Islet precursor cell (in vitro differentiated cells): ENCODE results near the gene DDTL.
"Not testable (repeated sequence)": the region's sequence is repeated elsewhere in the genome, so short reads cannot be mapped to it uniquely, and the experiment has no call there.

Experiments used
- DNase-seq: peaks from one replicate; pipeline ENCODE4 v3.0.0-alpha.2; 2018

Gene DDTL

DNA sequence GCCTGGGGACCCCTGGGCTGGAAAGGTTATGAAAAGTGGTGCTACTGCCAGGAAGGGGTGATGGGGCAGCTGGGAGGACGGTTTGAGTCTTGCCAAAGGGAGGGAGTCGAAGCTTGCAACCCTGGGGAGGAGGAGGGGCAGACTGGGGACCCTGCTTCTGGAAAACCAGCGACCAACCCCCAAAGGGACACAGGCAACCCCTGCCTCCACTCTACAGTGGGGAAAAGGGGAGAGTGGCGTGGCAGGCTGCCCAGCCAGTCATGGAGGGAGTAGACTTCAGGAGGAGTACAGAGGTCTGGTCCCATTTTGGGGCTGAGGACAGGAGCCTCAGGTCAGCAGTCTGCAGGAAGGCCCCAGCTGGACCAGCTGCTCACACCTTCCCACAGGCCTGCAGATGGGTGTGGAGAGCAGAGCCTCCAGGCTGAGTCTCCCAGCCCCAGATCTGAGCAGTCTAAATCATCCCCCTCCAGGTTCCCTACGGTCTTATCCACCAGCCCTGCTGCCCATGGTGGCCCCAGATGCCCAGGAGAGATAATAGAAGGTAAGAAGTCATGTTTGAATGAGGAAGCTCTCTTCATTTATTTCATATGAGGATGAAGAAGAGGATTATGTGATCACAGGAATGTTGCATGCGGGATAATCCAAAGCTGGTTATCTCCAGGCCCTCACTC is 4.3 kb downstream of the DDTL start:
- no peak for DNase-seq

DNA sequence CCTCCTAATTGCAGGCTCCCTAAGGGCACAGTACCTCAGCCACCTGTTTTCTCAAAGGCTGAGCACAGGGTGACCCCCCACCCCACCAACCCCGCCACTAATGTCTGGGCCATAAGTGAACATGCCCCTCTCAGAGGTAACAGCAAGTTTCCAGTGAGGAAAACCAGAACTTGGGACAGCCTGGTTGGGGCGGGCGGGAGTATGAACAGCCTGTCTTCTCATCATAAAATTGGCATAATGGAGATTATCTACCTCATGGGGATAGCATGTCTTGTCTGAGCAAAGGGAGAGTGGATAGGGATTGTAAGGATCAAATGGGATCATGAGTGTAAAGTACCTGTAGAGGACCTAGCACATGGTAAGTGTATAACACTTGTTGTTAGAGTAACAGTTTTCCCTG is 5.2 kb downstream of the DDTL start:
- DNase-seq: not testable (repeated sequence)

GRCh38 chr22:23974345-23974744 is 7.7 kb downstream of the DDTL start, which contains the start of gene DDT:
TSS of gene DDT (minus strand) at chr22:23974441. CDS start at chr22:23974414, 27 bp downstream.
- not testable (repeated sequence) for DNase-seq

GRCh38 chr22:23974836-23975352 is 8.2 kb downstream of the DDTL start:
- DNase-seq: not testable (repeated sequence)

DNA sequence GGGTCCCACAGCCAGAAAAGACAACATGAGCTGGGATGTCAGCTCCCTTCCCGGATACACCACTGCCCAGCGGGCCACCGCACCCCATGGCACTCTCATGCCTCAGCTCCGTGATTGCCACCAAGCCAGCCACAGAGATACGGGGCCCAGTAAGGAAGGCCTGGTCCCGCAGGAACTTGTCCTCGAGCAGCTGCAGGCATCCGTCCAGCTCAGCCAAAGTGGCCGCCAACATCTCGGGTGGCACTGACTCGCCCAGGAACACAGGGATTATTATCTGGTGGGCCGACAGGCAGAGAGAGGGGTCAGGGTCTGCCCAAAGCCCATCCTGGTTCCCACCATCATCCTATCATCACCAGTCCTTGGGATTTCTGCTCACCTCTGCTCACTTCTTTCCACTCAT is 10.6 kb downstream of the DDTL start:
- DNase-seq: not testable (repeated sequence)

DNA sequence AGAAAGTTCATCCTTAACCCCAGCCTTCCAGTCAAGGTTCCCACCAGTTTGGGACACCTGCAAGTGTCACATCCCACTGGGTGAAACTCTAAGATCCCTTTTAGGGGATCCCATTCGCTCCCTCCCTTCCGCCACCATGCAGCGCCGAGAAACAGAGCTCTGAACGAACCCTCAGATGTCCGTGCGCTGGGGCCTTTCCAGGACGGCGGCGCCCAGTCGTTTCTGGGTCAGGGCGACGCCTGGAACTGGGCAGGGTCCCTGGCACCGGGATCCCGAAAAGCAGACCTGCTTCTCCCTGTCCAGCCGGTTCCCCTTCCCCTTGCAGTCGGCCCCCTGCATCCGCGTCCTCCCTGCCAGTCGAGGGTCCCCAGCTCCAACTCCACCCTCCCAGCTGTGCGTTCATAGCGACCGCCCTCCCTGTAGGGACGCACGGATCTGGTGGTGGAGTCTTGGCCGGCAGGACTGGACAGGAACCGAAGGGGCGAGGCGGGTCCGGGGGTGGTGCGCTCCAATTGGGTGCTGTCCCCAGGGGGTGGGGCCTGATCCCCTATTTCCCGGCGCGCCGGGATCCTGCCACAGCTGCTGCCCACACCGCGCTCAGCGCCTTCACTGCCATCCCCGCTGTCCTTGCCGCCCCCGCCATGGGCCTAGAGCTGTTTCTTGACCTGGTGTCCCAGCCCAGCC is 13.0 kb downstream of the DDTL start, which contains the start of gene GSTT2:
Gene GSTT2 (plus strand): TSS at position 578 of the 684 bp plus-strand sequence.
- not testable (repeated sequence) for DNase-seq

DNA sequence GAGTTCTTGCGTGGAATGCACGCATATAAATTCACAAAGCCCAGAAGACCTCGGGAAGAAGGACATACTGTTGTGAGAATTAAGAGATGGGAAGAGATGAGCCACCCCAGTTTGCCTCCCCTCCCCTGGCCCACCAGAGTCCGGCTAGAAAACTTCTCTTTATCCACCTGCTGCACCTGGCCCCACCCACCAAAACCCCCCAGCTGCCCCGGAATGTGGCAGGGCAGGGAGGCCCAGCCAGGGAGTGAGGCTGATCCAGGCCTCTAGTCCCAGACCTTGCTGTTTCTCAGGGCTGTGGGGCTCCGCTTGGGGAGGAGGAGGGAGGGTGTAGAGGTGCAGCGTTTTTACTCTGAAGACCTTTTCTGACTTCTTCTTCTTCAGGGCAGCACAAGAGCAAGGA is 13.9 kb downstream of the DDTL start:
- DNase-seq: not testable (repeated sequence)

DNA sequence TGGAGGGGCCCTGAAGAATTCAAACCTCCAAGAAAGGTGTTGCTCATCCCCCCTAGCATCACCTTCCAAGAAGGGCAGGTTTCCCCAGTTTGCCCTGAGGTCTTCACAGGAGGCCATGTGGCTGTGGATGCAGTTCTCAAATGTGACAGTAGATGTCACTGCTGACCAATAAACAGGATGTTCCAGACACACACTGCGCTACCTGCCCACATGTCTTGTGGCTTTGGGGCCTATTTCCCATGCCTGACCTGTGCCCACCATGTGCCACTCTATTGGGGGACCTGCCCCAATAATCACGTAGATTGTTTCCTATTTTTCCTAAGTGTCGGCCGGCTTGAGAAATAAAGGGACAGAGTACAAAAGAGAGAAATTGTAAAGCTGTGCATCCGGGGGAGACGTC is 17.7 kb downstream of the DDTL start:
- DNase-seq: no peak

GRCh38 chr22:23986089-23986488 is 19.4 kb downstream of the DDTL start:
- DNase-seq: not testable (repeated sequence)

DNA sequence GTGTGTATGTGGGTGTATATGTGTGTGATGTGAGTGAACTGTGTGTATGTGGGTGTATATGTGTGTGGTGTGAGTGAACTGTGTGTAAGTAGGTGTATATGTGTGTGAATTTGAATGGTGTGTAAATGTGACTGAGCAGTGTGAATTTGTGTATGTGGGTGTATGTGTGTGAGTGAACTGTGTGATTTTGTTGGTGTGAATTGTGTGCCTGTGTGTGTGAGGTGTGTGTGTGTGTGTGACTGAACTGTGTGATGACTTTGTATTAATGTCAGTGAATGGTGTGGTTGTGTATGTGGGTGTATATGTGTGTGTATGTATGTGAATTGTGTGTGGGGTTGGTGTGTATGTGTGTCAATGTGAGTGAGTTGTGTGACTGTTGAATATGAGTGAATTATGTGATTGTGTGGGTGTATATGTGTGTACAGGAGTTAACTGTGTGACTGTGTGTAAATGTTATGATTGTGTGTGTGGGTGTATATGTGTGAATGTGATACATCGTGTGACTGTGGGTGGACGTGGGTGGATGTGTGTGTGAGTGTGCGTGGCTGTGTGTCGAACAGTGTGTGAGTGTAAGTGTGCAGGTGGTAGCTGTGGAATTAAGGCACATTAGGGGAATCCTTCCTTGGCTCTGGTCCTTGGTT is 20.0 kb downstream of the DDTL start:
- DNase-seq: not testable (repeated sequence)

DNA sequence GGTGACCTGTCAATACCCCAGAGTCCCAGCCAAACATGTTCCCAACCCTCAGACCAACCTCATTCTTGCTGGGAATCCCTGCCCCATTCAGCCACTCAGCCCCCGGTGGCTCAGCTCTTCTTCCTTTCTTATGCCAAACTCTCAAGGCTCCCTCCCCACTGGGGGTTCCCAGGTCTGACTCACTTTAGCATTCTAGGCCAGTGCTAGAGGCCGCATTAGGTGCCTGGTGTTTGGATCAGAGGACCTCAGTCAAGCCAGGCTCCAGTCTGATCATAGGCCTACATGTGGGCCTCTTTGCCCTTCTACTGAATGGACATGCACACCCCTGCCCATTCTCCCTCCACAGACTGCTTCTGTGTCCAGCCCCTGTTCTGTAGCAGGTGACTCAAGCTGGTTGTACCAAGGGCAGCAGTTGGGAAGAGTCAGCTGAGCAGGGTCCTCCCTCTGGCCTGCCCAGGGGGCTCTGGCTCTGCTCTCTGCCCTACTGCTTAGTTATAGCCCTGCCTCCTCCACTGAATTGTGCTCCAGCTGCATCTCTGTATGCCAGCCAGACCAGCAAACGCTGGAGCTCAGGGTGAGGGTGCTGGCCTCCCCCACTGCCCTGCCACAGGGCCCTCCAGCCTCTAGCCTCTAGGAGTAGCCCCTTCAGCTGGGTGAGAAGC is 23.0 kb downstream of the DDTL start:
- DNase-seq: not testable (repeated sequence)

GRCh38 chr22:23993080-23993479 is 26.4 kb downstream of the DDTL start:
- DNase-seq: not testable (repeated sequence)

DNA sequence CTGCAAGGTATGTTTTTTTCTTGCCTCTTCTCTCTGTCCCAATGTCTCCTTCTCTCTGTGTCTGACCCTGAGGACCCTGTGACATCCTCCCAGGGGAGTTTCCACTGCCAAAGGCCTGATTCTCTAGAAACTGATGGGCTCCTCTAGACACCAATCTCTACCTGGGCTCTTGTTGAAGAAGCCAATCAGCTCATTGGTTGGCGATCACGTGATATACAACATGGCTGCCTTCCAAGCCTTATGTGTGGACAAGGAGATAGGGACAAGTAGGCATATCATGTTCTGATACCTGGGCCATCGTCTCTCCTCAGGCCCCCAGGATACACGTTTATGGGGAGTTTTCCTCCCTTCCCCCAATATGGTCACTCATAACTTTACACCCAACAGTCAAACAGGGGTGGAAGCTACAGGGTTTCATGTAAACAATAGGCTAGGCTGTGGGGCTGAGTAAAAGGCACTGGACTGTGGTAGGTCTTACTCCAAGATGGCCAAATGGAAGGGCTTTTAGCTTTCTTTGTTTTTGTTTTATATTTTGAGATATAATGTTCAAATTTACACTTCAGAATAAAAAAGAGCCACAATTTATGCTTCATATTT is 27.0 kb downstream of the DDTL start:
- DNase-seq: not testable (repeated sequence)

GRCh38 chr22:23997092-23997491 is 30.4 kb downstream of the DDTL start:
- DNase-seq: no peak

DNA sequence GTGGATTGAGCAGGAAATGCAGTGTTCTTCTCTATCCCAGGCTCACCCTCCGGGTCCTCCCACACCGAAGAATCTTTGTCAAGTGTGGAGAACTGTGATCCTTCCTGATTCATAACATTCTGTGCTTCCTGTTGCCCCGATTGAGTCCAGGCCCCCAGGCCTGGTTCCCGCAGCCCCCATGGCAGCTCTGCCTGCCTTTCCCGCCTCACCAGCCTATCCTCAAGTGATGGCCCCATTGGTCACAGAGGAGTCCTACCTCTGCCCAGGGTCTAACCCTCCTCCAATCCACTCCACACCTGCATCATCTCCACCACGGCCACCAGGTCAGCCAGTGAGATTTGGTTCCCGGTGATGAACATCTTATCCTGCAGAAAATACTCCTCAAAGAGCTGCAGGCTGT is 33.1 kb downstream of the DDTL start:
- not testable (repeated sequence) for DNase-seq

- DNase-seq: no peak
These were observed 34.6 kb downstream of the DDTL start for GRCh38 chr22:24001314-24001713.

DNA sequence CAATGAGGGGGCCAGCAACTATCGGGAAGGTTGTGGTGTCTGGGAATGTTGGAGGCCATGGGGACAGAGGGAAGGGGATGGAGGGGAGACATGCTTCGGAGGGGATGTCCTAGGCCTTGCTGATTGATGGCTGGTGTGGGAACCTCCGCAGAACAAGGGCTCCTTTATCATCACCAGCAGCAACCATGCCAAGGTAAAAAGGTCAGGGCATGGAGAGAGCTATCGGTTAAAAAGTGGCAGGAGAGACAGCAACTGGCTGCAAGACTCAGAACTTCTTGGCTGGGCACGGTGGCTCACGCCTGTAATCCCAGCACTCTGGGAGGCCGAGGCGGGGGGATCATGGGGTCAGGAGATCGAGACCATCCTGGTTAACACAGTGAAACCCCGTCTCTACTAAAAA is 35.6 kb downstream of the DDTL start:
- no peak for DNase-seq

GRCh38 chr22:24002851-24003250 is 36.2 kb downstream of the DDTL start:
- no peak for DNase-seq

DNA sequence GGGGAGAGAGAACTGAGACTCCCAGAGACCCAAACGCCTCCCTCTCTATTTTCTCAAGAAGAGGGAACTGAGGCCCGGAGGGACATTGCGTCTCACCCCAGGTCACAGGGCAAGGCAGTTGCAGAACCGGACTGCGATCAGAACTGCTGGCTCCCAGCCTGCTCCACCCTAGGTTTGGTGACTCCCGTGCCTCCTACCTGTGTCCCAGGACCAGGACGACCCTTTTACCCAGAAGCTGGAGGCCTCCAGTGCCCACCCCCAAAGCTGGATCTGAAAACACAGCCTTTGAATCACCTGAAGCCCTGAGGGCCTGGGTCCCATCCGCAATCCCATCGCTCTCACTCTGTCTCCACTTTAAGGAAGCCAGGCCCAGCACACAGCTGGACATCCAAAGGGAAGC is 37.2 kb downstream of the DDTL start:
- DNase-seq: no peak

DNA sequence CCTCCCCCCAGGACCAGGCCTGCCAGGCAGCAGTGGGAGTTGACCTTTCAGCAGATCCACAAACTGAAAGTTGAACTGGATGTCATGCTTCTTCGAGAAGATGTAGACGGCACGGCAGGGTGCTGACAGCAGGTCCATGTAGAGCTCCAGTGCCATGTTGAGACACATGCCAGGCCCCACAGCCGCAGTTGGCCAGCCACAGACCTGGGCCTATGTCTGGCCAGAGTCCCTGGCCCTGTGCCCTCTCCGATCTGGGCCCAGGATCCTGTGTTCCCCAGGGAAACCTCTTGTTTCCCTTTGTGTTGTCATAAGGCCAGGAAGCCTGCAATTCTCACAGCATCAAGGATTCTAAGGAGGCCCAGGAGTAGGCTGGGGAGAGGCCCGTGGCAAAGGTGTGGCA is 38.5 kb downstream of the DDTL start, which contains the start of gene GSTT4:
Gene GSTT4 (minus strand): TSS at position 253 of the 400 bp plus-strand sequence. CDS start 97 bp downstream, at position 156.
- DNase-seq: no peak

- DNase-seq: no peak
These were observed 39.7 kb downstream of the DDTL start for GRCh38 chr22:24006207-24006913.

- no peak for DNase-seq
These were observed 40.2 kb downstream of the DDTL start for GRCh38 chr22:24006914-24007214.
